Hematopoietic multipotent progenitor cell treated with erythropoietin and hydrocortisone succinate and interleukin-3 and kit ligand, for 4 days (in vitro differentiated cells): ENCODE data around the gene TMEM119.
"Not testable (repeated sequence)": the region's sequence is repeated elsewhere in the genome, so short reads cannot be mapped to it uniquely, and the experiment has no call there.

ENCODE experiments used
- DNase-seq: peaks from one replicate; pipeline ENCODE4 v3.0.0-alpha.2; 2015

TMEM119 gene

DNA sequence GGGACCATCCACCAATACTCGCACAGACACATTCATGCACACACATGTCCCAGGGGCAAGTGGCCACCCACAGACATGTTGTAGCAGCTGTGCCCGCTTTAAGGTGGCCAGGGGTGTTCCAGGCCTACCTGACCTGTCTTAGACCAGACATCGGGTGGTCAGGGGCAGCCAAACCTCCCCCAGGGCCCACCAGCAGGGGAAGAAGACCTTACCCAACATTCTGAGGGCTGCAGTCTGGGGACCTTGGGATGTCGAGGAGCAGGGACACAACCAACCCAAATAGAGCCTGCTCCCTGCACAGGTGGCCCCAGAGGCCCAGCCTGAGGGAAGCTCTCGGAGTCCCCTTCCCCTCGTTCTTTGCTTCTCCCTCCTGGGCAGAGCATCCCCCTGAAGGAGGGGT lies 1.7 kb upstream of the TMEM119 start:
- no peak for DNase-seq

DNA sequence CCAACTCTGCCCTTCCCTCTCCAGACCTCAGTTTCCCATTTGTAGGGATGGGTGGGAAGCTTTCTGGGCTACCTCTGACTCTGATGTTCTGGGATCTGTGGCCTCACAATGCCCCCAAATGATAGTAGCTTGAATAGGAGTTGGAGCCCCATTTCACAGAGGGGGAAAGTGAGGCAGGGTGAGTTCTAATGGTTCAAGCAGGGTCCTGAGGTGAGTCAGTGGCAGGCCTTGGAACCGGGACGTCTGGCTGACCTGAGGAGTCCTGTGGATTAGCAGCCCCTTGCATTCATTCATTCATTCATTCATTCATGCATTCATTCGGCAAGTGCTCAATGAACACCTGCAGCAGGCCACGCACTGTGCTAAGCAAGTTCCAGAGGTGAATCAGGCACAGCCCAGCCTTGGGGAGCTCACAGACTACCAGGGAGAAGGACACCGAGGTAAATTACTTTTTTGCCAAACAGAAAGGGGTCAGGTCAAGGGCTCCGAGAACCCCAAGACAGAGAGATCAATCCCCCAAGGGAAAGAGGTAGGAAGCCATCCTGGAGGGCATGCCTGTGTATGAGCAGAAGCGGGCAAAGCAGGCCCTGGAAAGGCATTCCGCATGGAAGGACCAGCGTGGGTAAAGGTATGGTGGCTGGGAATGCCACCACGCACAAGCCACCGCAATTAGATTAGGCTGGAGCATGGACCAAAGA lies 818 bp upstream of the TMEM119 start:
- DNase-seq, result no peak

DNA sequence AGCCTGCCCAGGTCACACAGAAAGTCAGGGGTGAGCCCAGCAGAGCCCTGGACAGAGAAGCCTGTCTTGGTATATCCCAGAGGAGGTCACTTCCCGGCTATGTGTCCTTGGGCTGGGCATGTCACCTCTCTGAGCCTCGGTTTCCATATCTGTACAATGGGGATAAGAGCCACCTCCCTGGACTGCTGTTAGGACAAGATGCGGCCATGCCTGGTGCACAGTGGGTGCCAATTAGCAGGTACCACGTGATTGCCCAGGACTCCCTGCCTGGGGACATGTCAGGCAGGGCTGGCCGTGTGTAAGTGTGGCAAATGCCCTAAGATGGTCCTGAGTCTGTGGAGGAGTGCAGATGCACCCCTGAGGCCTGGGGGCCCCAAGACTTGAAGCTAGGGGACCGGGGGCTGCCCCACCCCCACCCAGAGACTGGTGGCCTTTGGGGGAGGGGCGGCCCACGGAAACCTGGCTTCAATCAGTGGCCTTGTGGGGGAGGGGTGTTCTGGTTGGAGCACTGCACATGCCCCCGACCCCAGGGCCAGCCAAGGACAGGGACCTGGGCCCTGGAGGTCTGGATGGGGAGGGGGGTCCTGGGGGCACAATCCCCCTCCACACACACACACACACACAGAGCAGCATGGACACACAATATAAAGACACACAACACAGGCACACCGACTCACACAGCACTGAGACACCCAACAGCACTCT lies 878 bp downstream of the TMEM119 start:
- DNase-seq, result no peak

DNA sequence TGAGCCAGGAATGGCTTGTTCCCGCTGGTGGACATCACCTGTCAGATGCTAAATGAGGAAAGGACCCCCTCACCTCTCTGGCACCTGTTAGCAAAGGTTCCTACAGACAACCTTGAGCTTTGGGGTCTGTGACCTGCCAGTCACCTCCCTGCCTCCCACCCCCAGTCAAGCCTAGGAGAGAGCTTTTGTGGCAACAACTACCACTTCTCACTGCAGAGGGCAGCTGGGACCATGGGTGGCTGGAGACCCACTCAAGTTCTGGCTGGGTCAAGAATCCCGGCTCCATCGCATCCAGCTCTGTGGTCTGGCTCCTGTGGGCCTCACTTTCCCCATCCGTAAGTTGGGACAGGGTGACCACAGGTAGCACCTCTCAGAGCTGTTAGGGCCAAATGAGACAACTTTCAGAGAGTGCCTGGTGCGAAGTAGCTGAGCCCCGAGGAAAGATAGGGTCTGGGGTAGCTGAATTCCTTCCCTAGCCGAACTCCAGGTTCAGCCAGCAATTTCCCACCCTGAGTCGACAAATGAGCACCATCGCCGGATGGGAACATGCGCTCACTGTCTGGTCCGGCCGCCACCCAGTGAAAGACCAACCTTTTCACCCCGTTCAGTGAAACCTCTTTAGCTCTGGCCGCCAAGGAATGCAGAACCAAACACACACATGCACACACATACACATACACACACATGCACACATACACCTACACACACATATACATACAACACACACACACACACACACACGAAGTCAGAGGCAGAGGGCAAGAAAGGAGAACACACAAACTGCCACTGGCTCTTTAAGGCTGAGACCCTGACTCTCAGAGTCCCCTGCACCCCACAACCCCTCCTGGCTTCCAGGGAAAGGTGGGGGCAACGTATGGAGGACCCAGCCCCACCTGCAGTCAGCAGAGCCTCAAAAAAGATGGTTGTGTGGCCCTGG lies 1.9 kb downstream of the TMEM119 start:
- no peak for DNase-seq

DNA sequence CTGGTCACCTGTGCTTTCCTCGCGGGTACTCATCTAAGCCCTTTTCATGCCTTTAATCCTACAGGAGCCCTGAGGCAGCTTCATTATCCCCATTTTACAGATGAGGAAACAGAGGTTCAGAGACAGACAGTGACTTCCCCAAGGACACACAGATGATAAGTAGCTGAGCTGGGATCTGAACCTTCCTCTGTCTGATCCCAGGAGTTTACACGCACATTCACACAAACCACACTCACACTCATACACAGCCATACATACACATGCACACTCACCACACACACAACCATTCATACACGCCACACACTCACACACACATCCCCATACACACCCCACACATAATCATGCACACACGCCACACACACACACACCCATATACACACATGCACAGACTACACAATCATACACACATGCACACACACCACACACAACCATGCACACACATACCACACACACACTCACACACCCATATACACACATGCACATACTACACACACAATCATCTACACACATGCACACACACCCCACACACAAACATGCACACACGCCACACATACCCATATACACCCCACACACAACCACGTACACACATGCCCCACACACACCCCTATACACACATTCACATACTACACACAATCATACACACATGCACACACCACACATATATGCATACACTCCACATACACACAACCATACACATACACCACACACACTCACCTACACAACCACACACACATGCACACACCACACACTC lies 2.7 kb downstream of the TMEM119 start:
- no peak for DNase-seq

DNA sequence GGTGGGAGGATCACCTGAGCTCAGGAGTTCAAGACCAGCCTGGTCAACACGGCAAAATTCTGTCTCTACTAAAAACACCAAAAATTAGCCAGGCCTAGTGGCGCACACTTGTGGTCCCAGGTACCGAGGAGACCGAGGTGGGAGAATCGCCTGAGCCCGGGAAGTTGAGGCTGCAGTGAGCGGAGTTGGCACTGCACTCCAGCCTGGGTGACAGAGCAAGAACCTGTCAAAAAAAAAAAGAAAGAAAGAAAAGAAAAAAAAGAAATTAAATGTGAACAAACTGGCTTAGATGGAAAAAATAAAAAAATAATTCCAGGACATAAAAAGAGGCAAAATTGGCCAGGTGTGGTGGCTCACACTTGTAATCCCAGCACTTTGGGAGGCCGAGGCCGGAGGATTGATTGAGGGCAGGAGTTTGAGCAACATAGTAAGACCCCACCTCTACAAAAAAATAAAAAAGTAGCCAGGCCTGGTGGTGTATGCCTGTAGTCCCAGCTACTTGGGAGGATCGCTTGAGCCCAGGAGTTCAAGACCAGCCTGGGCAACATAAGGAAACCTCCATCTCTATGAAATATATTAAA lies 3.5 kb downstream of the TMEM119 start:
- no peak for DNase-seq

DNA sequence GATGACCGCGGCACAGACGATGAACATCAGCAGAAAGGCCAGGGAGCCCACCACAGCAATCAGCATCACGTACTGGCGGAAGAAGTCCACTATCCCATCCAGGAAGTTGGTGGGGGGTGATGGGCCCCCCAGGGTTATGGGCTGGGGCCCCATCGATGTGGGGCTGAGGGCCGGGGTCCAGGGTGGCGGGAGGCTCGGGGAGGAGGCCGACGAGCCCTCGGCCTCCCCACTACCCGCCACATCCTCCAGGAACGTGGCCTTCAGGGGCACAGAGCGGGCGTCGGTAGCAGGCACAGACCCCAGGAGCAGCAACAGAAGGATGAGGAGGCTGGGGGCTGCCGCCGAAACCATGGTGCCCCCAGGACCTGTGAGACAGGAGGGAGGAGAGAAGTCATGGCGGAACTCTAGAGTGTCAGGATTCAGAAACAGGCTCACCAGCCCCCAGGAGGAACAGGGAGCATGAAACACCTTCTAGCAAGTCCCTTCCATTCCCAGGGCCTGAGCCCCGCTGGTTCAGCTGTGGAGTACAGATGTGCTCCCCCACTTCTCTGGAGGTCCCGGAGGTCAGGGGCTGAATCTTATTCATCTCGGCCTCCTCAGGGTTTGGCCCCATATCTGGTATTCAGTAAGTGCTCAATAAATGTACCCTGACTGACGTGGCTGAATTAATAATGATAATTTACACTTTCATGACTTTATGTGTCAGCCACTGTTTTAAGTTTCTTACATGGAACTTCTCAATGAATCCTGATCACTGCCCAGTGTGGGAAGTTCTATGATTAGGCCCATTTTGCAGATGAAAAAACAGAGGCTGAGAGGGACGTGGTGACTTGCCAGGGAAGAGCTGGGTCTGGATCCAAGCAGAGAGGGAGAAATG lies 5.6 kb downstream of the TMEM119 start:
- no peak for DNase-seq

DNA sequence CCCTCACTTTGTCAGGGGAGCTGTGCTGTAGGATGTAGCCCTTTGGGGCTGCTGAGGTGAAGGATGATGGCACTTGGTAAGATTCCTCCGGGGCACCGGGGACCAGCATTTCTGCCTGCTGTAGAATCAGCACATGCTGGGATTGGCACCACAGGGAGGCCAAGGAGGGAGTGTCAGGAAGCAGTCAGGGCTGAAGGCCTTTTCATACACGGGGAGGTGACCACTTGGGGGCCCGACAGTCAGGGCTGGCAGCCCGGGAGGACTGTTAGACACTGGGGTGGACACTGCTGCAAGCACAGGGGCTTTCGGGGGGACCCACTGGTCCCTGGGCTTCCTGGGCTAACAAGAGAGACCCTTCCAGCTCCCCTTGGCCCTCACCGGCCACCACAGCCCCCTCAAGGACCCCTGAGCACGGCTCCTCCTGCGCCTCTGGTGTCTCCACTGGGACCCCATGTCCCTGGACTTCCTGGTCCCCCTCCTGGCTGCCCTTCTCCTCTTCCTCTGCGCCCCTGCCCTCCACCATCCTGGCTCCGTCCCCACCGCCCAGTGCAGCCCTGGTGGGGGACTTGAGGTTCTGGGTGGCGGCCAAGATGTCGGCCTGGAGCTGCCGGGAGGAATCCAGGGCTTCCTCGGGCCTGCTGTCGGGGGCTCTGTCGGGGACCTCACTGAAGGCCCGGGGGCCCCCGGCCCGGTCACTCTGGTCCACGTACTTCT lies 6.5 kb downstream of the TMEM119 start:
- DNase-seq, result no peak

DNA sequence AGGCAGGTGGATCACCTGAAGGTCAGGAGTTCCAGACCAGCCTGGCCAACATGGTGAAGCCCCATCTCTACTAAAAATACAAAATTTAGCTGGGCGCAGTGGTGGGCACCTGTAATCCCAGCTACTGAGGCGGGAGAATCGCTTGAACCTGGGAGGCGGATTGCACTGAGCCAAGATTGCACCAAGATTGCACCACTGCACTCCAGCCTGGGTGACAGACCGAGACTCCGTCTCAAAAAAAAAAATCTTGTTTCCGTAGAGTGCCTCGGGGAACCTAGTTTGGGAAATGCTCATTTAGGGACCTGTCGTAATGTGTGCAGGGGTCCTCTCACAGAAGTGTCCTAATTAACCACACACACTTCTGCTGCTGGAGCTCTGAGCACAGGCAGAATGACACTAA lies 7.4 kb downstream of the TMEM119 start:
- not testable (repeated sequence) for DNase-seq

DNA sequence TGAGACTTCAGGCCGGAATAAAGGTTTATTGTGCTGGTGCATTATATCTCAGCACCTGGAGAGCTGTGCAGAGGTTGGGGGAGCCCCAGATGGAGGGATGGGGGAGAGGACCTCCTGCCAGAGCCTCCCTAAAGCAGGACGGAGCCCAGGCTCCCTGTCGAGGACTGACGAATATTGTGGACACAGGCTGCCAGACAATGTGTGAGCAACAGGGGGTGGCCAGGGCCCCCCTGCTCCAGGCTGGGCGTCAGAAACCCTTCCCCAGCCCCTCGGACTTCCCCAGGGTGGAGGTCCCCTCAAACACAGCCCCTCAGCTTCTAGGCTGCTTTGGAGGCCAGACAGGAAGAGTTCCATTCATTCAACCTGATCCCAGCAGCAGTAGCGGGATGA lies 8.0 kb downstream of the TMEM119 start:
- no peak for DNase-seq

DNA sequence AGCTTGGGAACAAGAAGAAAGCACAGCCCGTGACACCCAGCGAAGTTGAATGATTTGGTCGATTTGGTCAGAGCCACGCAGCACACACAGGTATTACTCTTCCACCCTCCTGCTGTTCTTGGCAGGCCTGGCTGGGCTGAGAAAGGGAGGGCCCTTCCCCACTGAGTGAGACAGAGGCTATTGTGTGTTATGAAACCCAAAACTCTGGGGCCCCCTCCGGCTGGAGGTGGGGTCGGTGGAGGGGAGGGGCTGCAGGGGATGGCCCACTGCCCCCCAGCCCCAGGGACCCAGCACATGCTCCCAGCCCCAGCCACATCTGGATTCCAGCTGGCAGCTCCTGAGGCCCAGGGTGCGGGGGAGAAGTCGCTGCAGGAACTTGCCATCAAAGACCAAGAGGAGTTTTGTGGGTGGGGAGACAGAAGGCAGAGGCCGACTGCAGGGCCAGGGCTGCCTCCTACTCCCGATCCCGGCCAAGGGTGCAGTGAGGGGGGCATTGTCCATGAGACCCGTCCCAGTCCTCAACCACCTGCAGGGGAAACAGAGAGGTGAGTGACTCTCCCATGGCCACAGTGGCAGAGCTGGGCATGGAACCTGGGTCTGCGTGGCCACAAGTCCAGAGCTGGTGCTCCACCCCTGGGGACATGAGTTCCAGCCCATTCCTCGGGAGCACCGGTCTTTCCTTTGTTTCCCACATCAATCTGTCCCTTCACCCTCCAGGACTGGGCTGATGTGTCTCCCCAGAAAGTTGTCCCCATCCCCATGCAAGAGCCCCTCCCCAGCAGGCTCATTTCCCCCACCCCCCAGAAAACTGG lies 8.7 kb downstream of the TMEM119 start:
- DNase-seq, result no peak

DNA sequence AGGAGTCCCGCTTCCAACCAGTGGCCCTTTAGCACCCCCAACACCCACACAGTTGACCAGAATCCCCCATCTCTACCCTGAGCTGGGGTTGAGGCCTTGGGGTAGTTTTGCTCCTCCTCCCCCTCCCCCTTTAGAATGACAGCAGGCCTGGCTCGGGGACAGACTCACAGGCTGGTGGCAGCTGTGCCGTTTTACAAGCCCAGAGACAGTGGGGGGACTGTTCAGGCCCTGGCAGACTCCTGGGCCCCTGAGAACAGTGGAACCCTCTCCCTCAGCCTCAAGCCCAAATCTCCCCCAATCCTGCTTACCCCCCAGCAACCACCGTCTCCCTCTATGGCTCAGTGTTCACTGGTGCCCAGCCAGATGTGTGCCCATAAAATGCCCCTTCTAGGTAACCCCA lies 10.1 kb downstream of the TMEM119 start:
- DNase-seq, result no peak

DNA sequence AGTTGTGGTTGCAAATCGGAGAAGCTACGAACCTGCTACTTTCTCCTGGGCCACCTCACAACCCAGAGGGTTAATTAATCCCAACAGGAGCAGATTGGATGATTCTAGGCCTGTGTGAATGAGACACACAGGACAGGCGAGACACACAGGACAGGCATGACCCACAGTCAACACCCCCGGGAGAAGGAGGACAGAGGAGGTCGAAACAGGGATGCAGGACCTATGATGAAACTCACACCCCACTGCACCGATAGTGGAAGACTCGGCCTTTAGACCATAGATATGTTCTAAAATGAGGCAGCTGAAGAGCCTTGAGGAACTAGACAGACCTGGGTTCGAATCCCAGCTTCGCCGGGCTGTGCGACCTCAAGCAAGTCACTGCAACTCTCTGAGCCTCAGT lies 11.6 kb downstream of the TMEM119 start:
- DNase-seq, result no peak

DNA sequence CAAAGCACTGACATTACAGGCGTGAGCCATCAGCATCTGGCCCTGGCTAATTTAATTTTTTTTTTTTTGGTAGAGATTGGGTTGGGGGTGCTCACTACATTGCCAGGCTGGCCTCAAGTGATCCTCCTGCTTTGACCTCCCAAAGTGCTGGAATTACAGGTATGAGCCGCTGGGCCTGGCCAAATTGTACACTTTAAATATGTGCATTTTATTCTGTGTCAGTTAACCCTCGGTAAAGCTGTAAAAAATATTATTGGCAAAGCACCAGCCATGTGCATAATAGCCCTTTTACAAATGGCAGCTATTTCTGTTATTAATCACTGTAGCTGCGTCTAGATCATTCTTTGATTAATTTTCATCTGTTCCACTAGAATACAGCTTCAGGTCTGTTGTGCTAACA lies 12.0 kb downstream of the TMEM119 start:
- no peak for DNase-seq

DNA sequence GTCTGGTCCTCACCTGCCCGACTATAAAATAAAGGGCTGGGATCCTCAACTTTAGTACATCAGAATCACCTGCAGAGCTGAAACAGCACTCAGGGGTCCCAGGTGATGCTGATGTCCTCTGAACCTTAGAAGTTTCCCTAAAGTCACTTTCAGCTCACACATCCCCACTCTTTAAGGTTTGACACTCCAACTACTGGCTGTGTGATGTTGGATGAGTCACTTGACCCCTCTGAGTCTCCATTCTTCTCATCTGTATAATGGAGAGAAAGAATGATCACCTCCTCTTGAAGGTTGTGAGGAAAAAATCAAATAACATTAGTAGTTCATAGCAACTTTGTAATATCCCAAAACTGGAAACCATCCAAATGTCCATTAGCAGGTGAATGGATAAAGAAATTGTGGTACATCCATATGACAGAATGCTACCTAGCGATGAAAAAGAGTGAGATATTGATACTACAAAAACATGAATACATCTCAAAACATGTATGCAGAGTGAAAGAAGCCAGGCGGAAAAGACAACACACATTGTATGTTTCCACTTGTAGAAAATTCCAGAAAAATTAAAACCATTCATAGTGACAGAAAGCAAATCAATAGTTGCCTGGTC lies 13.3 kb downstream of the TMEM119 start:
- DNase-seq, result no peak

DNA sequence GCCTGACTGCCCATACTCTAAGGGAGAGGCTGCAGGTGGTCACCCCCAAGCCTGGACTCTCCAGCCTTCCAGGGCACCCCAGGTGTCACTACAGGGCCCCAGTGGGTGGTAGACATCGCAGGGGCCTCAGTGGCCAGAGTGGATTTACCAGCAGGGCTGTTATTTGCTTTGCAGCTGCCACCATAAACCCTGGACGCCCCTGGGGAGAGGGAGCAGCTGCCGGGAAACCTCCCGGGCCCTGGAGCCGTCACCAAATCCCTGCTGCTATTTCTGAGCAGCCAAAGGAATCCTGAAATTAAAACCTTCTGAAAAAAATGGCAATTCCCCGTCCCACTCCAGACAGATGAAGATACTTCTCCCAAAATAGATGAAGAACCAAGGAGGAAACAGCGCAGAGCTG lies 13.9 kb downstream of the TMEM119 start:
- DNase-seq, result no peak

DNA sequence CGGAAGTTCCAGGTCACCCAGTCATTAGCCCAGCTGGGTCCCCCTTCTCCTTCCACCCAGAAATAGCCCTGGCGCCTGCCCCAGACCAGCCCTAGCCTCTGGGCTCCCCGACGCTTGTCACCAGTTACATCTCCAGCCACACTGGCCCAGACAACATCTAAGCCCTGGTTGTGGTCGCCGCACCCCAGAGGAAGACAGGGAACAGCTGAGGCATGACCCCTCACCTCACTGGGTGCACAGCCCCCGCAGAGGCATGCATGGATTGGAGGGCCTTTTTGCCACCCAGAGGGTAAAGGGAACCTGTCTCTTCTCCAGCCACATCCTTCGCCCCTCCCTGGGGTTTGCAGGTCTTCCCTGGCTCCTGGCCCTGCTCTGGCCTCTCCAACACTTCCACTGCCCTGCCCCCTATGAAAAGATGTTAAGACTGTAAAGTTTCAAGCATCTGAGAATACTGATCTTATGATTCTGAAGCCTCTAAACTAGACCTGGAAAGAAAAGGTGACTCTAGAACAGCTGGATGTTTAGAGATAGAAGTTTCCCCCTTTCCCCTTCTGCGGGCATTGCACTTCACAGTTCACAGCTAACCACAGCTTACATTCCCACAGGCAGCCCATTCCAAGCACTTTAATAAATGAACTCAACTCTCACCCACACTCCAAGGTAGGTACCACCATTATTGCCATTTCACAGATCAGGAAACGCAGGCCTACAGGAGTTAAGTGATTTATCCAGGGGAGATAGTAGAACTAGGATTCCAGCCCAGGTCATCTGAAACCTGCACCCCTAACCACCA lies 14.7 kb downstream of the TMEM119 start:
- DNase-seq, result no peak

DNA sequence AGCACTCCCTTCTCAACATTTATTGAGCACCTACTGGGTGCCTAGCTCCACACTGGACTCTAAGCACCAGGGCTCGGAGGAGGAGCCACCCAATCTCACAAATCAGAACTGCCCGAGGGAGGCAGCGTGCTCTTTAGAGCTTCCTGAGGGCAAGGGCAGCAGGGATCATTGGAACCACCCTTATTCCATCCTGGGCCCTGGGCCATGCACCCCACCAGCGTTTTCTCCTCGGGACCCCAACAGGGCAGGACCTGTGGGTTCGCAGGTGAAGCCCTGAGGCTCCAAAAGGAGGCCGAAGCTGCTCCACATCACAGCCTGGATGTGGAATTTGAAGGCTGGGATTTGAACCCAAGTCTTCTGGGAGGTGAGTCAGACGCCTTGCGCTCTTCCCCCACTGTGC lies 15.4 kb downstream of the TMEM119 start:
- DNase-seq, result no peak
